GM19238 (cell line): ENCODE data around the gene BCL6.

Source experiments
- DNase-seq: peaks from one replicate; pipeline ENCODE4 v3.0.0; 2011; ENCODE audit warnings: low spot score; ENCODE audit not compliant: insufficient read length

The BCL6 gene

DNA sequence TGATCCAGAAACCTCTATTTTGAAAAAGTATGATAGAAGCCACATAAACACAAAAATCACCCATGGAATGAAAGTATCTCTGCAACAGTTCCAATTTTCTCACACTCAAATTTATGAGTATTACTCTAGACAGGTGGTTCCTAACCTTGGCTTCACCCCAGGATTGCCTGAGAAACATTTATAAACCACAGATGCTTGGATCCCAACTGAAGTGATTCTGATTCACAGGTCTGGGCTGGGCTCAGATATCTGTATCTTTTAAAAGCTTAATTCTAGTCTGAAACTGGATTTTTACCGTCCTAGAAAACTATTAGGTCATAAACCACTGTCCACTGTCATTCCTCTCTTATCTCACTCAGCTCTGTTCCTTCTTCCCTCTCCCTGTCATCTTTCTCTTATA lies 67.7 kb downstream of the BCL6 start:
- no peak for DNase-seq

DNA sequence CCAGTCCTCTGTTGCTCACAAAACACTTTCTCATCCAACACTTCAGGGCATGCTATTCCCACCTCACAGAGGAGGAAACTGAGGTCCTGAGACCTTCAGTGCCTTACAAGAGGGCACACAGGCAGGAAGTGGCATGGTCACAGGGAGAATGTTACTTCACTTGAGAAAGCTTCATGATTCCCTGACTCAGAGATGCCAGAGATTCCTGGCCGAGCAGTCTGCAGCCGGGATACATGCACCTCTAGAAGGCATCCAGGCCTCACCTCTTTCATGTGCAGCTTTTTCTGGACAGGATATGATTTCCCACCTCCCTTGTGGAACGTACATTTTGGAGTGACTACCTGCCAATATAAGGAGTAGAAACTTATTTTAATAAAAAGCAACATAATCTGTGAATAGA lies 72.3 kb downstream of the BCL6 start:
- no peak for DNase-seq
